Sciatic nerve (tissue), 2 donors: ENCODE results near the gene TTLL8. TPM values are rescaled to one million over a fixed set of nuclear protein-coding genes. Genes with fewer than 3 reads are reported as not detected.
A peak's percentile ranks its signal among the peaks of the same experiment; 100 is the strongest.

Source experiments
- ATAC-seq: fragments of 200-7000 bp; cut with Tn5 transposase; one replicate; pipeline ENCODE4 v1.9.1; 2020; ENCODE audit warnings: mild to moderate bottlenecking, moderate library complexity
- DNase-seq: peaks from one replicate; pipeline ENCODE4 v3.0.0-alpha.2; 2020; ENCODE audit warnings: low spot score
- intact Hi-C: fragments of 100-400 bp; cut with DNase I; formaldehyde crosslinking; loops from one replicate; pipeline ENCODE4 v1.14.2; 2022
- total RNA-seq: library from RNA; stranded (reverse); fragmentation: NEBNext Ultra II Directional; extraction: Animal tissue kit (Norgen Biotek cat#: 25700); gene quantifications from one replicate; pipeline ENCODE4 v1.2.1, GENCODE V29; 2021
- donor health status: DM: no; HTN: no; CAD: no.
- donor health status: DM: no; HTN: no; CAD: no.

The TTLL8 gene
- total RNA-seq, 1 donor from 2014 or later = not detected

GRCh38 chr22:50067244-50067643 lies 9.1 kb upstream of the TTLL8 start:
- intact Hi-C loops = no loop called here
- no peak for ATAC-seq
- DNase-seq = no peak

GRCh38 chr22:50064453-50064852 lies 6.4 kb upstream of the TTLL8 start:
- DNase-seq (no peak), ATAC-seq (no peak)
- intact Hi-C loops = no loop called here

GRCh38 chr22:50063589-50064393 lies 5.7 kb upstream of the TTLL8 start:
- intact Hi-C loops = no loop called here
- DNase-seq (no peak), ATAC-seq (peak; percentile 15)

GRCh38 chr22:50062509-50063135 lies 4.5 kb upstream of the TTLL8 start:
- no peak for ATAC-seq
- DNase-seq = no peak
- intact Hi-C loops = no loop called here

GRCh38 chr22:50061824-50062355 lies 3.8 kb upstream of the TTLL8 start:
- DNase-seq (no peak), ATAC-seq (no peak)
- intact Hi-C loops = no loop called here

- ATAC-seq (no peak), DNase-seq (no peak)
- intact Hi-C loops = no loop called here
These were observed 3.2 kb upstream of the TTLL8 start for GRCh38 chr22:50061141-50061823.

GRCh38 chr22:50060441-50061140 lies 2.5 kb upstream of the TTLL8 start:
- no peak for ATAC-seq
- no peak for DNase-seq
- intact Hi-C loops = no loop called here

- no peak for DNase-seq
- ATAC-seq = no peak
- intact Hi-C loops = no loop called here
These were observed 1.8 kb upstream of the TTLL8 start for GRCh38 chr22:50059881-50060262.

- peak; percentile 49 for ATAC-seq
- intact Hi-C loops = no loop called here
- DNase-seq = no peak
These were observed 1.1 kb upstream of the TTLL8 start for GRCh38 chr22:50058906-50059880.

- ATAC-seq = no peak
- intact Hi-C loops = no loop called here
- DNase-seq = no peak
These were observed 629 bp downstream of the TTLL8 start for GRCh38 chr22:50057278-50058060.

- intact Hi-C loops = no loop called here
- ATAC-seq (no peak), DNase-seq (no peak)
These were observed 1.7 kb downstream of the TTLL8 start for GRCh38 chr22:50056214-50056972.

GRCh38 chr22:50053861-50054260 lies 4.2 kb downstream of the TTLL8 start:
- ATAC-seq = no peak
- DNase-seq = no peak
- intact Hi-C loops = no loop called here

GRCh38 chr22:50051930-50052329 lies 6.2 kb downstream of the TTLL8 start:
- intact Hi-C loops = no loop called here
- DNase-seq = no peak
- ATAC-seq = no peak

GRCh38 chr22:50049299-50050195 lies 8.6 kb downstream of the TTLL8 start:
- DNase-seq = no peak
- intact Hi-C loops = no loop called here
- no peak for ATAC-seq

GRCh38 chr22:50048836-50049235 lies 9.3 kb downstream of the TTLL8 start:
- no peak for ATAC-seq

More at GRCh38 chr22:50048836-50049235, 9.3 kb downstream of the TTLL8 start:
- no peak for DNase-seq
- intact Hi-C loops = no loop called here
